Testis (tissue), 3 donors: ENCODE data around the gene S1PR2. TPM values are rescaled to one million over a fixed set of nuclear protein-coding genes. Genes with fewer than 3 reads are reported as not detected.

Source experiments
- DNase-seq: peaks from one replicate; pipeline ENCODE4 v3.0.0-alpha.2; 2019
- H3K27ac ChIP-seq, 2 donors: fragments of 200-600 bp; sonication (generic); one replicate each; pipeline ENCODE4 v1.5.1; 2019
- H3K27me3 ChIP-seq: fragments of 200-600 bp; sonication (generic); one replicate; pipeline ENCODE4 v1.5.1; 2019
- H3K36me3 ChIP-seq: fragments of 200-600 bp; sonication (generic); one replicate; pipeline ENCODE4 v1.5.1; 2017; ENCODE audit warnings: low read depth; ENCODE audit errors: missing control alignments
- H3K4me1 ChIP-seq: fragments of 200-600 bp; sonication (generic); one replicate; pipeline ENCODE4 v1.5.1; 2019
- H3K4me3 ChIP-seq, 2 donors: fragments of 200-600 bp; sonication (generic); one replicate each; pipeline ENCODE4 v1.5.1; 2017 to 2019
- H3K9me3 ChIP-seq: fragments of 200-600 bp; sonication (generic); one replicate; pipeline ENCODE4 v1.5.1; 2017
- CTCF ChIP-seq, 3 experiments: fragments of 450-650 bp in 2 of 3; fragments of 200-600 bp in 1 of 3; sonication (generic) in 1 of 3; IDR thresholded peaks; one replicate each; pipeline ENCODE4 v1.5.1; 2016 to 2019; ENCODE audit warnings: antibody characterized with exemption in 3 of 3, mild to moderate bottlenecking in 2 of 3, moderate library complexity in 1 of 3
- POLR2A ChIP-seq: fragments of 450-650 bp; IDR thresholded peaks from one replicate; pipeline ENCODE4 v1.6.1; 2017; ENCODE audit warnings: antibody characterized with exemption, mild to moderate bottlenecking, moderate library complexity
- WGBS, 2 donors: methylation state at CpG; one replicate each; pipeline ENCODE4 v1.1.5; 2018; 5-methylcytosine and 5-hydroxymethylcytosine counted together
- intact Hi-C: fragments of 100-400 bp; cut with DNase I; formaldehyde crosslinking; loops from one replicate; pipeline ENCODE4 v1.15.1; 2023; ENCODE audit warnings: low total_unique reads
- polyA plus RNA-seq: library from polyadenylated mRNA; stranded (reverse); fragments of 350-450 nt; fragmentation: Illumina TruSeq; extraction: RNeasy Lipid Tissue Mini Kit (QIAGEN cat#74804); gene quantifications from one replicate; pipeline ENCODE4 v1.2.3, GENCODE V29; 2014; ENCODE audit warnings: low read depth, low replicate concordance; ENCODE audit not compliant: insufficient read depth
- total RNA-seq, 2 donors: library from RNA; depleted of rRNA; stranded (reverse); fragments of >200 nt; gene quantifications; one replicate each; pipeline ENCODE4 v1.2.3, GENCODE V29; 2016

S1PR2 gene
- total and polyA plus RNA-seq, 3 donors from 2014 or later, result 8.7 to 13.7 (median 11.9) TPM

DNA sequence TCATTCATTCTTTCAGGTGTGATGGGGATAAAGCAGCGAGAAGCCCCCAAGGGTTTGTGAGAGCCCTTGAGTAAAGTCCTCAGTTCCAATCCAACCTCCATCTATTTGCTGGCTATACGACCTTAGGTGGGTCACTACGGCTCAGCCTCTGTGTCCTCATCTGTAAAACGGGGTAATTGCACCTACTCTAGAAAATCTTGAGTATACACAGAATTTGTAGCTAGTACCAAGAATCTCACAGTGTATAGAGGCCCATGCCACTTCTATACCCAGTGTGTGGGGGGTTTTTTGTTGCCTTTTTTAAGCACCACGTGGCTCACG is 36.0 kb downstream of the S1PR2 start:
- TF ChIP-seq POLR2A (no peak), CTCF (IDR thresholded peaks at IDR 0.05) (no peak)
- 9 to 27% methylated on average over 6 of the region's 6 CpGs for WGBS, 2 donors
- Histone ChIP-seq H3K4me1 (peaks cover 6% of the 10 kb centered on the region), H3K27me3 (no peaks in the 10 kb centered on the region), H3K4me3 (peak overlapping the region; percentile 89 to 91), H3K9me3 (no peaks in the 10 kb centered on the region), H3K36me3 (no peaks in the 10 kb centered on the region), H3K27ac (peak overlapping the region in 1 of 2 donors; percentile 89)
- intact Hi-C loops, result no loop called here
- no peak for DNase-seq

DNA sequence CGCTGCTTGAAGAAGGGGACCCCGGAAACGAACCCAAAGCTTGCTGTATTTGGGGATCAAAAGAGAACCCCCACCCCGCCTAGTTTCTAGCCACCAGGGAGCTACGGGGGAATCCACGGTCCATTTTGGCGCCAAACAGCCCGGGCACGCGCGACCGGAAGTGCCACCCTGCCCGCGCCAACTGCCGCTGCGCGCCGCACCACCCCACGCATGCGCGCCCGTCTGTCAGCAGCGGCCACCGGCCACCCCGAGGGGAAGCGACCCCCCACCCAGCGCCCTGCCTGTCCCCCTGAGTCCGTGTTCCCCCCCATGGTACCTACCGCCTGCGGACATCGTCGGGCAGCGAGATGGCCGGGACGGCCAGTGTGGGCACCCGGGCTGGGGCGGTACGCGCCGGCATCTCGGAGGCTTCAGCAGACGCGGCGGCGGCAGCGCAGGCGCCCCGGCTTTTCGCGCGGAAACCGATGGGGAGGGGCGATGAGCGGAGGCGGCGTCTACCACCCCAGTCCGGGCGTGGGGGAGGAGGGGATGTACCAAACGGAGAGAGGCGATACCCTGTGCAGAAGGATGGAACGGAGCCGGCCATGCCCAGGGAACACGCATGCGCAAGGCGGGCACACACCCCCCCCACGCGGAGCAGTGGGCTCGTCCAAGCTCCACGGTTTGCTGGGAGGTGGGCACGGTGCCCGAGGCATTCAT is 36.5 kb downstream of the S1PR2 start, which contains the start of gene DNMT1:
Gene DNMT1, minus strand, starts transcription at position 454 of the 699 bp plus-strand sequence. Its CDS starts 54 bp downstream, at position 400.
- intact Hi-C loops, result no loop called here

GRCh38 chr19:10193790-10194499 is 37.2 kb downstream of the S1PR2 start:
- H3K9me3 ChIP-seq, result no peaks in the 10 kb centered on the region
- H3K27me3 ChIP-seq, result no peaks in the 10 kb centered on the region
- 0% methylated on average over 7 to 22 of the region's 30 CpGs for WGBS, 2 donors
- peak; percentile 17 for DNase-seq
- H3K4me1 ChIP-seq, result peaks cover 6% of the 10 kb centered on the region
- H3K27ac ChIP-seq, result peak overlapping the region; percentile 86 to 89
- no peaks in the 10 kb centered on the region for H3K36me3 ChIP-seq
- peak overlapping the region; percentile 89 to 91 for H3K4me3 ChIP-seq
- intact Hi-C loops, result no loop called here
- TF ChIP-seq CTCF (IDR thresholded peaks at IDR 0.05) (no peak), POLR2A (no peak)

More for the DNA sequence above, 36.5 kb downstream of the S1PR2 start, which contains the start of gene DNMT1:
- TF ChIP-seq POLR2A (peak; percentile 17), CTCF (IDR thresholded peaks at IDR 0.05) (peak in 1 of 3 experiments; percentile 27)
- WGBS, 2 donors, result 0 to 1% methylated on average over 10 to 64 of the region's 71 CpGs
- peak within 1 kb of the TSS; percentile 89 to 91 for H3K4me3 ChIP-seq
- H3K27me3 ChIP-seq, result no peaks in the 10 kb centered on the region
- no peaks in the 10 kb centered on the region for H3K36me3 ChIP-seq
- peak; percentile 95 for DNase-seq
- H3K4me1 ChIP-seq, result peaks cover 6% of the 10 kb centered on the region
- no peaks in the 10 kb centered on the region for H3K9me3 ChIP-seq
- peak within 1 kb of the TSS; percentile 86 to 89 for H3K27ac ChIP-seq

DNA sequence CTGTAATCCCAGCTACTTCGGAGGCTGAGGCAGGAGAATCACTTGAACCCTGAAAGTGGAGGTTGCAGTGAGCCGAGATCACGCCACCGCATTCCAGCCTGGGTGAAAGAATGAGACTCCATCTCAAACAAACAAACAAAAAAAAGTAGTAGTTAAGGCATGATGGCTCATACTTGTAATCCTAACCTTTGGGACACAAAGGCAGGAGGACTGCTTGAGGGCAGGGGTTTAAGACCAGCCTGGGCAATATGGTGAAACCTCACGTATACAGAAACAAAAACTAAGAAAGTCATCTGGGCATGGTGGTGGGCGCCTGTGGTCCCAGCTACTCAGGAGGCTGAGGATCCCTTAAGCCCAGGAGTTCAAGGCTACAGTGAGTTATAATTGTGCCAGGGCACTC is 38.2 kb downstream of the S1PR2 start:
- no peak overlapping the region for H3K4me3 ChIP-seq
- TF ChIP-seq POLR2A, result no peak
- TF ChIP-seq CTCF (IDR thresholded peaks at IDR 0.05), result no peak
- peaks cover 6% of the 10 kb centered on the region for H3K4me1 ChIP-seq
- intact Hi-C loops, result no loop called here
- H3K27ac ChIP-seq, result no peak overlapping the region
- H3K36me3 ChIP-seq, result no peaks in the 10 kb centered on the region
- no peaks in the 10 kb centered on the region for H3K9me3 ChIP-seq
- H3K27me3 ChIP-seq, result no peaks in the 10 kb centered on the region
- DNase-seq, result no peak
- 84 to 89% methylated on average over 6 of the region's 6 CpGs for WGBS, 2 donors
